Measurements from ENCODE around the gene SEC31B.
A peak's percentile ranks its signal among the peaks of the same experiment; 100 is the strongest.

The SEC31B gene

GRCh38 chr10:100490531-100490930, 29.1 kb downstream of the SEC31B start:
- no peak for DNase-seq (ENCODE audit: low read depth)

- no peak for DNase-seq (ENCODE audit: low read depth)
Observed at GRCh38 chr10:100489396-100489795, 30.3 kb downstream of the SEC31B start.

- DNase-seq (ENCODE audit: low read depth) = no peak
Observed at GRCh38 chr10:100487529-100487928, 32.1 kb downstream of the SEC31B start.

- DNase-seq (ENCODE audit: low read depth) = no peak
Observed at GRCh38 chr10:100485801-100486495, 33.7 kb downstream of the SEC31B start.

GRCh38 chr10:100485366-100485765, 34.3 kb downstream of the SEC31B start:
- DNase-seq (ENCODE audit: low read depth) = no peak

GRCh38 chr10:100483876-100484666, 35.6 kb downstream of the SEC31B start:
- no peak for DNase-seq (ENCODE audit: low read depth)

GRCh38 chr10:100482834-100483185, 36.9 kb downstream of the SEC31B start:
- no peak for DNase-seq (ENCODE audit: low read depth)

GRCh38 chr10:100482181-100482833, 37.4 kb downstream of the SEC31B start:
- peak; percentile 48 for DNase-seq (ENCODE audit: low read depth)

- DNase-seq (ENCODE audit: low read depth) = peak; percentile 71
Observed at GRCh38 chr10:100481462-100482081, 38.1 kb downstream of the SEC31B start.

- no peak for DNase-seq (ENCODE audit: low read depth)
Observed at GRCh38 chr10:100480002-100480401, 39.7 kb downstream of the SEC31B start.

- DNase-seq (ENCODE audit: low read depth) = no peak
Observed at GRCh38 chr10:100479037-100479436, 40.6 kb downstream of the SEC31B start.

- no peak for DNase-seq (ENCODE audit: low read depth)
Observed at GRCh38 chr10:100477970-100478369, 41.7 kb downstream of the SEC31B start.

- peak; percentile 66 for DNase-seq (ENCODE audit: low read depth)
Observed at GRCh38 chr10:100470367-100470766, 49.3 kb downstream of the SEC31B start.

GRCh38 chr10:100469756-100470155, 49.9 kb downstream of the SEC31B start:
- no peak for DNase-seq (ENCODE audit: low read depth)

- DNase-seq (ENCODE audit: low read depth) = peak; percentile 24
Observed at GRCh38 chr10:100468978-100469377, 50.7 kb downstream of the SEC31B start.

GRCh38 chr10:100468322-100468721, 51.3 kb downstream of the SEC31B start:
- no peak for DNase-seq (ENCODE audit: low read depth)

GRCh38 chr10:100462709-100463108, 57.0 kb downstream of the SEC31B start, which contains the start of gene WNT8B:
Gene WNT8B, plus strand, starts transcription at chr10:100463009. Its CDS starts 160 bp downstream, at chr10:100463169.
- DNase-seq (ENCODE audit: low read depth) = no peak

- no peak for DNase-seq (ENCODE audit: low read depth)
Observed at GRCh38 chr10:100448951-100449350, 70.7 kb downstream of the SEC31B start.

GRCh38 chr10:100447663-100448062, 72.0 kb downstream of the SEC31B start:
- DNase-seq (ENCODE audit: low read depth) = no peak

- no peak for DNase-seq (ENCODE audit: low read depth)
Observed at GRCh38 chr10:100446130-100446761, 73.4 kb downstream of the SEC31B start.

- no peak for DNase-seq (ENCODE audit: low read depth)
Observed at GRCh38 chr10:100442548-100442947, 77.1 kb downstream of the SEC31B start.

Data from amniotic epithelial cell (primary cell).